Measurements from ENCODE around the gene PPA1.
"Not testable (repeated sequence)": the region's sequence is repeated elsewhere in the genome, so short reads cannot be mapped to it uniquely, and the experiment has no call there.

Gene PPA1

DNA sequence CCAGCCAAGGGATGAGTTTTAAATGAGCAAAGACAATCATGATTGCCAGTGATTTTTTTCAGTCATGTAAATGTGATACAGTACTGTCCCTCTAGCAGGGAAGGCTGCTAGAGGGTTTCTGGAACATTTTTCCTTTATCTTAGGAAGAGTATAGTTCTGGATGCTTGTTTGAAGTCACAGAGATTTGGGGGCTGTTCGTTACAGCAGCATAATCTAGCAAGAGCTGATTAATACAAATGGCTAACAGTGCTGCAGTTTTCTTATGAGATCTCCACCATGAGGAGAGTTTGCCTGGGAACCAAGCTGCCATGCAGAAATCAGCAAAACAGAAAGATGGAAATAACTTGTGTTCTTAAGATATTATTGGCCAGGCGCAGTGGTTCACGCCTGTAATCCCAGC is 7.9 kb upstream of the PPA1 start:
- H2AFZ ChIP-seq (ENCODE audit: low read depth, low read length): no peak overlapping the region
- ATAC-seq (ENCODE audit: insufficient read depth, low read depth) (no peak), DNase-seq (no peak)
- peaks cover 9% of the 10 kb centered on the region for H3K27me3 ChIP-seq (ENCODE audit: insufficient read depth, low read length, poor library complexity)
- no peaks in the 10 kb centered on the region for H4K20me1 ChIP-seq (ENCODE audit: insufficient read depth, low read length)
- H3K9ac ChIP-seq (ENCODE audit: low read depth, low read length): no peak overlapping the region
- H3K4me2 ChIP-seq (ENCODE audit: insufficient read depth, low read length): no peak overlapping the region
- no peak overlapping the region for H3K27ac ChIP-seq (ENCODE audit: low read length)
- no peaks in the 10 kb centered on the region for H3K36me3 ChIP-seq (ENCODE audit: insufficient read depth, low read length)
- no peaks in the 10 kb centered on the region for H3K4me1 ChIP-seq (ENCODE audit: insufficient read depth, low read length)
- TF ChIP-seq, protein P1, sequence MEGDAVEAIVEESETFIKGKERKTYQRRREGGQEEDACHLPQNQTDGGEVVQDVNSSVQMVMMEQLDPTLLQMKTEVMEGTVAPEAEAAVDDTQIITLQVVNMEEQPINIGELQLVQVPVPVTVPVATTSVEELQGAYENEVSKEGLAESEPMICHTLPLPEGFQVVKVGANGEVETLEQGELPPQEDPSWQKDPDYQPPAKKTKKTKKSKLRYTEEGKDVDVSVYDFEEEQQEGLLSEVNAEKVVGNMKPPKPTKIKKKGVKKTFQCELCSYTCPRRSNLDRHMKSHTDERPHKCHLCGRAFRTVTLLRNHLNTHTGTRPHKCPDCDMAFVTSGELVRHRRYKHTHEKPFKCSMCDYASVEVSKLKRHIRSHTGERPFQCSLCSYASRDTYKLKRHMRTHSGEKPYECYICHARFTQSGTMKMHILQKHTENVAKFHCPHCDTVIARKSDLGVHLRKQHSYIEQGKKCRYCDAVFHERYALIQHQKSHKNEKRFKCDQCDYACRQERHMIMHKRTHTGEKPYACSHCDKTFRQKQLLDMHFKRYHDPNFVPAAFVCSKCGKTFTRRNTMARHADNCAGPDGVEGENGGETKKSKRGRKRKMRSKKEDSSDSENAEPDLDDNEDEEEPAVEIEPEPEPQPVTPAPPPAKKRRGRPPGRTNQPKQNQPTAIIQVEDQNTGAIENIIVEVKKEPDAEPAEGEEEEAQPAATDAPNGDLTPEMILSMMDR (IDR thresholded peaks at IDR 0.05; ENCODE audit: borderline replicate concordance, extremely low read depth, low read length, poor library complexity, severe bottlenecking): no peak
- TF ChIP-seq EZH2 (IDR thresholded peaks at IDR 0.05; ENCODE audit: borderline replicate concordance, low read depth, low read length, severe bottlenecking): no peak
- H3K9me3 ChIP-seq (ENCODE audit: insufficient read depth, low read length, severe bottlenecking): no peaks in the 10 kb centered on the region
- H3K79me2 ChIP-seq (ENCODE audit: insufficient read depth, low read length): no peaks in the 10 kb centered on the region
- H3K4me3 ChIP-seq (ENCODE audit: low read depth in 1 of 2, low read length in 2 of 2): no peak overlapping the region

DNA sequence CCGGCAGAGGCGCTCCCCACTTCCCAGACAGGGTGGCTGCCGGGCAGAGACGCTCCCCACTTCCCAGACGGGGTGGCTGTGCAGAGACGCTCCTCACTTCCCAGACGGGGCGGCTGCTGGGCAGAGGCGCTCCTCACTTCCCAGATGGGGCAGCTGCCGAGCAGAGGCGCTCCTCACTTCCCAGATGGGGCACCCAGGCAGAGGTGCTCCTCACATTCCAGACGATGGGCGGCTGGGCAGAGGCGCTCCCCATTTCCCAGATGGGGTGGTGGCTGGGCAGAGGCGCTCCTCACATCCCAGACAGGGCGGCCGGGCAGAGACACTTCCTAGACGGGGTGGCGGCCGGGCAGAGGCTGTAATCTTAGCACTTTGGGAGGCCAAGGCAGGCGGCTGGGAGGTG is 6.8 kb upstream of the PPA1 start:
- not testable (repeated sequence) for H3K4me1 ChIP-seq (ENCODE audit: insufficient read depth, low read length); H3K79me2 ChIP-seq (ENCODE audit: insufficient read depth, low read length); ATAC-seq (ENCODE audit: insufficient read depth, low read depth); H3K27ac ChIP-seq (ENCODE audit: low read length); H3K36me3 ChIP-seq (ENCODE audit: insufficient read depth, low read length); H3K27me3 ChIP-seq (ENCODE audit: insufficient read depth, low read length, poor library complexity); H3K4me2 ChIP-seq (ENCODE audit: insufficient read depth, low read length); H2AFZ ChIP-seq (ENCODE audit: low read depth, low read length); H3K4me3 ChIP-seq (ENCODE audit: low read depth in 1 of 2, low read length in 2 of 2); H4K20me1 ChIP-seq (ENCODE audit: insufficient read depth, low read length); DNase-seq; H3K9ac ChIP-seq (ENCODE audit: low read depth, low read length); H3K9me3 ChIP-seq (ENCODE audit: insufficient read depth, low read length, severe bottlenecking)

DNA sequence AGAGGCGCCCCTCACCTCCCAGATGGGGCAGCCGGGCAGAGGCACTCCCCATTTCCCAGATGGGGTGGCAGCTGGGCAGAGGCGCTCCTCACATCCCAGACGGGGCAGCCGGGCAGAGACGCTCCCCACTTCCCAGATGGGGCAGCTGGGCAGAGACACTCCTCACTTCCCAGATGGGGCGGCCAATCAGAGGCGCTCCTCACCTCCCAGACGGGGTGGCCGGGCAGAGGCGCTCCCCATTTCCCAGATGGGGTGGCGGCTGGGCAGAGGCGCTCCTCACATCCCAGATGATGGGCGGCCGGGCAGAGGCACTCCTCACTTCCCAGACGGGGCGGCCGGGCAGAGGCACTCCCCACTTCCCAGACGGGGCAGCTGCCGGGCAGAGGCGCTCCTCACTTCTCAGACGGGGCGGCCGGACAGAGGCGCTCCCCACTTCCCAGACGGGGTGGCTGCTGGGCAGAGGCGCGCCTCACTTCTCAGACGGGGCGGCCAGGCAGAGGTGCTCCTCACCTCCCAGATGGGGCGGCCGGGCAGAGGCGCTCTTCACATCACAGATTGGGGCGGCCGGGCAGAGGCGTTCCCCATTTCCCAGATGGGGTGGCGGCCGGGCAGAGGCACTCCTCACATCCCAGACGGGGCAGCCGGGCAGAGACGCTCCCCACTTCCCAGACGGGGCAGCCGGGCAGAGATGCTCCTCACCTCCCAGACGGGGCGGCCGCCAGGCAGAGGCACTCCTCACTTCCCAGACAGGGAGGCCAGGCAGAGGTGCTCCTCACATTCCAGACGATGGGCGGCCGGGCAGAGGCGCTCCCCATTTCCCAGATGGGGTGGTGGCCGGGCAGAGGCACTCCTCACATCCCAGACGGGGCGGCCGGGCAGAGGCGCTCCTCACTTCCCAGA is 6.1 kb upstream of the PPA1 start:
- not testable (repeated sequence) for H3K36me3 ChIP-seq (ENCODE audit: insufficient read depth, low read length); H3K9ac ChIP-seq (ENCODE audit: low read depth, low read length); H3K4me2 ChIP-seq (ENCODE audit: insufficient read depth, low read length); ATAC-seq (ENCODE audit: insufficient read depth, low read depth); H3K4me3 ChIP-seq (ENCODE audit: low read depth in 1 of 2, low read length in 2 of 2); H3K9me3 ChIP-seq (ENCODE audit: insufficient read depth, low read length, severe bottlenecking); H3K4me1 ChIP-seq (ENCODE audit: insufficient read depth, low read length); H4K20me1 ChIP-seq (ENCODE audit: insufficient read depth, low read length); H3K79me2 ChIP-seq (ENCODE audit: insufficient read depth, low read length); H3K27me3 ChIP-seq (ENCODE audit: insufficient read depth, low read length, poor library complexity); DNase-seq; H3K27ac ChIP-seq (ENCODE audit: low read length); H2AFZ ChIP-seq (ENCODE audit: low read depth, low read length)

DNA sequence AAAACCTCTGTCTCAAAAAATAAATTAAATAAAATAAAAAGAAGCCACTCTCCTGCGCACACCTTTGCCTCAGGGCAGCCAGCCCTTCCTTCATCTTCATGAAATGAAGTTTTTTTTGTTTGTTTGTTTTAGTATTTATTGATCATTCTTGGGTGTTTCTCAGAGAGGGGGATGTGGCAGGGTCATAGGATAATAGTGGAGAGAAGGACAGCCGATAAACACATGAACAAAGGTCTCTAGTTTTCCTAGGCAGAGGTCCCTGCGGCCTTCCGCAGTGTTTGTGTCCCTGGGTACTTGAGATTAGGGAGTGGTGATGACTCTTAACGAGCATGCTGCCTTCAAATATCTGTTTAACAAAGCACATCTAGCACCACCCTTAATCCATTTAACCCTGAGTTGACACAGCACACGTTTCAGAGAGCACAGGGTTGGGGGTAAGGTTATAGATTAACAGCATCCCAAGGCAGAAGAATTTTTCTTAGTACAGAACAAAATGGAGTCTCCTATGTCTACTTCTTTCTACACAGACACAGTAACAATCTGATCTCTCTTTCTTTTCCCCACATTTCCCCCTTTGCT is 4.8 kb upstream of the PPA1 start:
- H3K4me1 ChIP-seq (ENCODE audit: insufficient read depth, low read length); ATAC-seq (ENCODE audit: insufficient read depth, low read depth); H3K9me3 ChIP-seq (ENCODE audit: insufficient read depth, low read length, severe bottlenecking); H3K27me3 ChIP-seq (ENCODE audit: insufficient read depth, low read length, poor library complexity); H3K4me3 ChIP-seq (ENCODE audit: low read depth in 1 of 2, low read length in 2 of 2); H3K36me3 ChIP-seq (ENCODE audit: insufficient read depth, low read length); H3K27ac ChIP-seq (ENCODE audit: low read length); DNase-seq; H4K20me1 ChIP-seq (ENCODE audit: insufficient read depth, low read length); H2AFZ ChIP-seq (ENCODE audit: low read depth, low read length); H3K9ac ChIP-seq (ENCODE audit: low read depth, low read length); H3K79me2 ChIP-seq (ENCODE audit: insufficient read depth, low read length); H3K4me2 ChIP-seq (ENCODE audit: insufficient read depth, low read length): not testable (repeated sequence)
